Germinal center (tissue), 1 donor: Measurements from ENCODE around the gene FNDC10.

Experiments used
- DNase-seq: peaks from one replicate; pipeline ENCODE4 v3.0.0; 2012; ENCODE audit warnings: mixed read lengths, low spot score

FNDC10 gene

GRCh38 chr1:1627829-1628753 is 28.2 kb upstream of the FNDC10 start:
- DNase-seq: no peak

- DNase-seq: no peak
These were observed 27.4 kb upstream of the FNDC10 start for GRCh38 chr1:1627261-1627828.

- DNase-seq: no peak
These were observed 26.5 kb upstream of the FNDC10 start for GRCh38 chr1:1626207-1627141.

GRCh38 chr1:1625824-1626206 is 25.9 kb upstream of the FNDC10 start:
- DNase-seq: no peak

- DNase-seq: no peak
These were observed 25.5 kb upstream of the FNDC10 start for GRCh38 chr1:1625404-1625775.

- no peak for DNase-seq
These were observed 24.8 kb upstream of the FNDC10 start for GRCh38 chr1:1624443-1625403.

- no peak for DNase-seq
These were observed 23.9 kb upstream of the FNDC10 start for GRCh38 chr1:1623631-1624442.

- no peak for DNase-seq
These were observed 23.3 kb upstream of the FNDC10 start for GRCh38 chr1:1623181-1623630.

- no peak for DNase-seq
These were observed 22.8 kb upstream of the FNDC10 start for GRCh38 chr1:1622788-1623094.

GRCh38 chr1:1622010-1622787 is 22.3 kb upstream of the FNDC10 start:
- no peak for DNase-seq

- no peak for DNase-seq
These were observed 21.5 kb upstream of the FNDC10 start for GRCh38 chr1:1621173-1622009.

- no peak for DNase-seq
These were observed 20.7 kb upstream of the FNDC10 start for GRCh38 chr1:1620433-1621139.

GRCh38 chr1:1619917-1620361 is 20.0 kb upstream of the FNDC10 start:
- no peak for DNase-seq

- no peak for DNase-seq
These were observed 18.6 kb upstream of the FNDC10 start for GRCh38 chr1:1618396-1619068.

GRCh38 chr1:1617925-1618324 is 18.0 kb upstream of the FNDC10 start:
- no peak for DNase-seq

- DNase-seq: no peak
These were observed 17.6 kb upstream of the FNDC10 start for GRCh38 chr1:1617516-1617915.

- no peak for DNase-seq
These were observed 16.9 kb upstream of the FNDC10 start for GRCh38 chr1:1616838-1617237.
